ENCODE results near the gene ADAM17.

The ADAM17 gene

DNA sequence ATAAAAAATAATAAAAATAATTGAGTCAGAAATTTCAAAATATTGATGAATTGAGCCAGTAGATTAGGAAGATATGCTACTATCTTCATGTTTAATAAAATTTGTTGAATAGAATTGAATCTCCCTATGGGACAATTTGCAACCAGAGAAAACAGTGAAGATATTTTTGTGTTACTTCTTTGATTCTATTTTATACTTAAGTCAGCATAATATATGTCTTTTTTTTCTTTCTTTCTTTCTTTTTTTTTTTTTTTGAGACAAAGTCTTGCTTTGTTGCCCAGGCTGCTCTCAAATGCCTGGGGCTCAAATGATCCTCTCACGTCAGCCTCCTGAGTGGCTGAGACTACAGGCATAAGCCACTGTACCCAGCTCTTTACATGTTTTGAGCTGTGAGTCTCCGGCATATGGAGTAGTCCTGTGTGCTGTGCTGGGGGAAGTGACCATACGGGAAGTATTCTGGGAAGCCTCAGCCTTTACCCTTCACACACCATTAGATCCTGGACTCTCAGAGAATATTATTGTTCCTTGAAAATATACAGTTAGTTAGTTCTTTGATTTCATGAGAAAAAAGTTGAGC, 95.1 kb downstream of the ADAM17 start:
- no peak for TF ChIP-seq CTCF (IDR thresholded peaks at IDR 0.05; ENCODE audit: extremely low read depth, missing control alignments)
- no peak for DNase-seq (ENCODE audit: low spot score)

GRCh38 chr2:9451231-9451630, 104.4 kb downstream of the ADAM17 start:
- TF ChIP-seq CTCF (IDR thresholded peaks at IDR 0.05; ENCODE audit: extremely low read depth, missing control alignments): no peak
- DNase-seq (ENCODE audit: low spot score): no peak

DNA sequence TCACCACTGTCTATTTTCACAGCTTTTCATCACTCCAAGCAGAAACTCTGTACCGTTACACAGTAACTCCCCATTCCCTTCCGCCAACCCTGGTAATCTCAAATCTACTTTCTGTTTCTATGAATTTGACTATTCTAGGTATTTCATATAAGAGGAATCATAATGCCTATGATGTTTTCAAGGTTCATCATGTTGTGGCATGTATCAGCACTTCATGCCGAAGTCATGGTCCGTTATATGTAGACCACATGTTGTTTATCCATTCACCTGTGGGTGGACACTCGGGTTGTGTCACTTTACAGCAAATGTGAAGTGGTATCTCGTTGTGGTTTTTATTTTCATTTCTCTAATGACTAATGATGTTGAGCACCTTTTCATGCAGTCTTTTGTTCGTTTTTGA, 110.5 kb downstream of the ADAM17 start:
- TF ChIP-seq CTCF (IDR thresholded peaks at IDR 0.05; ENCODE audit: extremely low read depth, missing control alignments): no peak
- DNase-seq (ENCODE audit: low spot score): no peak

DNA sequence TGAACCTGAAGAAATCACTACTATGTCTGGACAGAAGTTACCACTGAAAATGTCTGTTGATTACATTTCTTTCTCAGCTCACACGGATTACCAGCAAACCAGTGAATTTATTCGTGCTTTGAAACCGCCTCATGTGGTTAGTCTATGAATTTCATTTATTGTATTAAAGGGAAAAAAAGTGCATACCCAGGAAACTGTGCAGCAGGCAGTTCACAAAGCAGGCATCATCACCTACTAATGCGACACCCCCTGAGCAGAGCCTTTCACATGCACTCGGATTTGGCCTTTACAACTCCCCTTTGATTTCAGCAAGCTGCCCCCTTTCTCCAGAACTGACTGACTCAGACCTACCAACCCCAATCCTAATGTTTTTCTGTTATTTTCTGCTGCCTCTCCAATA, 112.1 kb downstream of the ADAM17 start:
- TF ChIP-seq CTCF (IDR thresholded peaks at IDR 0.05; ENCODE audit: extremely low read depth, missing control alignments): no peak
- DNase-seq (ENCODE audit: low spot score): no peak

- no peak for TF ChIP-seq CTCF (IDR thresholded peaks at IDR 0.05; ENCODE audit: extremely low read depth, missing control alignments)
- DNase-seq (ENCODE audit: low spot score): no peak
These were observed 114.1 kb downstream of the ADAM17 start for GRCh38 chr2:9441556-9441955.

DNA sequence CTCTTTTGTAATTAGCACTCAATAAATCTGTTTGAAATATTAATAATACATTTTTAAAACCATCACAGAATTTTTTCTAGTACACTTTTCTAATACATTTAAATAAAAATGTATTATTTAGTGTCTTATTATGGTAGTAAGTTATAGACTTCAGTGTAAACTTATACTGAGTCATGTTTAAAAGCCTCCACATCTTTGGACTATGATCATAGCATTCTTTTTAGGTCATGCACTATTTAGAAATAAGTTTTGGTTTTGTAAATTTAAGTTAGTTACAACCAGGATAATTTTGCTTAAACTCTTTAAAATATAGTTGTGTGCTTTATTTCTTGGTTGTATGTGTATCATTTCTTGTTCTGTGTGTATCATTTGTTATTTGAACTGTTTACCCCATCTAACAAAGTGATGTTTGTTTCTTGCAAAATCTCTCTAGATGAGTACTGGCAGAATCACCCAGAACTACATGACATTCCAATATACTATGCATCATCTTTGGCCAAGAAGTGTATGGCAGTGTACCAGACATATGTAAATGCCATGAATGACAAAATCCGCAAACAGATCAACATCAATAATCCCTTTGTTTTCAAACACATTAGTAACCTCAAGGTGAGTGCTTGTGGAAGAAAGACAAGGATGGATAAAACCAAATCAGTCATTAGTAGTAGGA, 115.4 kb downstream of the ADAM17 start:
- DNase-seq (ENCODE audit: low spot score): no peak
- no peak for TF ChIP-seq CTCF (IDR thresholded peaks at IDR 0.05; ENCODE audit: extremely low read depth, missing control alignments)

- DNase-seq (ENCODE audit: low spot score): no peak
- TF ChIP-seq CTCF (IDR thresholded peaks at IDR 0.05; ENCODE audit: extremely low read depth, missing control alignments): no peak
These were observed 116.1 kb downstream of the ADAM17 start for GRCh38 chr2:9439536-9439935.

Measured in GM20000 (cell line).